ENCODE results near the gene HAUS7.

Gene HAUS7

DNA sequence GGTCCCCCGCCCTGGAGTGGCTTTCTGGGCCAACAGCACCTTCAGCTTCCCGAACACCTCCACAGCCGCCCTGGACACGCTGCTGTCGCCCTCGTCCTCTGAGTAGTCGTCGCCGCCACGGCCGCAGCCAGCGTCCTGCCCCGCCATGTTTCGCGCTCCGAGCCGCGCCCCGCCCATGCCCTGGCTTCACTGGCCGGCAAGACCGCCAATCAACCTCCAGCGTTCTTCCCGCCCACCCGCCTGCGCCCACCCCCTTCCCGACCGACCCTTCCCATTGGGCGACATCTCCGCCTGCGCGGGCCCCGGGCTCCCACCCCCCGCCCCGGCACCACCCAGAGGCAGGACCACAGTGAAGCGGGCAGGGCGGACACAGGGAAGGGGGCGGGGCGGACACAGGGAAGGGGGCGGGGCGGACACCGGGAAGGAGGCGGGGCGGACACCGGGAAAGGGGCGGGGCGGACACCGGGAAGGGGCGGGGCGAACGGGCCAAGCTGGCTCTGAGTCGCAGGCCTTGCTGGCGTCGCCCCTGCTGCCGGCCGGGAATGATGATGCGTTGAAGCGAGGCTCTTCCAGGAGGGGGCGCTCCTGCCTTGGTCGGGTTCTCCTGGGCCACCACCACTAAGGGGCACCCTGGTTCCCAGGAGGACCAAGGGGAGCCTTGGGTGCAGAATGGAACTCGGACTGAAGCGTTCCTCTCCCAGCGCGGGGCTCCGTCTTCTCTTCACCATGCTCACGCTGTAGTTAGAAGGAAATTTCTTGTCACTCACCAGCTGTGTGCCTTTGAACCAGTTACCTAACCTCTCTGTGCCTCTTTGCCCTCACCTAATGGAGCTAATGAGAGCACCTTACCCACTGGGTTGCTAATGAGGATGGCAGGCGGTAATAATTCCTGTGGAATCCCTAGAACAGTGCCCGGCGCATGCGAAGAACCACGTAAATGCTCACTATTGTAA lies at the start of gene HAUS7:
HAUS7 (minus strand) TSS at position 166 of the 953 bp plus-strand sequence; CDS start at position 147, 19 bp downstream.
- DNase-seq (ENCODE audit: low read depth in 2 of 2): peak; percentile 73 to 77

DNA sequence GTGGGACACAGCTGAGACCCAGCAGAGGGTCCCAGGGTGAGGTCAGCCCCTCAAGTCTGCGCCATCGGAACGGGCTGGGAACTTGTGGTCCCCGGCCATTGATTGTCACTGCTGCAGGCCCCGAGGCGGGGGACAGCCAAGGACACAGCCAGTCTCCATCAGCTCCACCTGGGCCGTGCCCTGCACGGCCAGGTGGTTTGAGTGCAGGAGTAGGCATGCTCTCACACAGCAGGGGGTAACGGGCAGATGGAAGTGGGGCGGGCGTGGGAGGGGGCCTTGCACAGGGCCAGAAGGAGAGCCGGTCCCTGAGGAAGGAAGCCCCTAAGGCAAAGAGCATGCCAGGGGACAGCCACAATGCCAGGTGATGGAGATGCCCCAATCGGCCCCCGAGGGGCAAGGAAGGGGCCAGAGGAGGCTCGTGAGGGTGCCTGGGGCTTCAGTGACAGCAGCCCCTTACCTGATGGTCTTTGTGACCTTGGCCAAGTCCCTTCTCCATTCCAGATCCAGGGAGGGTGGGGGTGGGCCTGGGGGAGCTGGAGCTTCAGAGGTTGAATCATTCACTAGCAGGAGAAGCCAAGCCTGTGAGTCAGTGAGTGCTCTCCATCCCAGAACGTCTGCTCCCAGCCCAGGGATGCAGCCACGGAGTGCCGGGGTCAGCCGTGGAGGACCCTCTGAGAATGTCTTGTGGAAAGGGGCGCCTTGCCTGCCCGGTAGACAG lies 49.4 kb upstream of the HAUS7 start:
- DNase-seq (ENCODE audit: low read depth in 2 of 2): no peak

DNA sequence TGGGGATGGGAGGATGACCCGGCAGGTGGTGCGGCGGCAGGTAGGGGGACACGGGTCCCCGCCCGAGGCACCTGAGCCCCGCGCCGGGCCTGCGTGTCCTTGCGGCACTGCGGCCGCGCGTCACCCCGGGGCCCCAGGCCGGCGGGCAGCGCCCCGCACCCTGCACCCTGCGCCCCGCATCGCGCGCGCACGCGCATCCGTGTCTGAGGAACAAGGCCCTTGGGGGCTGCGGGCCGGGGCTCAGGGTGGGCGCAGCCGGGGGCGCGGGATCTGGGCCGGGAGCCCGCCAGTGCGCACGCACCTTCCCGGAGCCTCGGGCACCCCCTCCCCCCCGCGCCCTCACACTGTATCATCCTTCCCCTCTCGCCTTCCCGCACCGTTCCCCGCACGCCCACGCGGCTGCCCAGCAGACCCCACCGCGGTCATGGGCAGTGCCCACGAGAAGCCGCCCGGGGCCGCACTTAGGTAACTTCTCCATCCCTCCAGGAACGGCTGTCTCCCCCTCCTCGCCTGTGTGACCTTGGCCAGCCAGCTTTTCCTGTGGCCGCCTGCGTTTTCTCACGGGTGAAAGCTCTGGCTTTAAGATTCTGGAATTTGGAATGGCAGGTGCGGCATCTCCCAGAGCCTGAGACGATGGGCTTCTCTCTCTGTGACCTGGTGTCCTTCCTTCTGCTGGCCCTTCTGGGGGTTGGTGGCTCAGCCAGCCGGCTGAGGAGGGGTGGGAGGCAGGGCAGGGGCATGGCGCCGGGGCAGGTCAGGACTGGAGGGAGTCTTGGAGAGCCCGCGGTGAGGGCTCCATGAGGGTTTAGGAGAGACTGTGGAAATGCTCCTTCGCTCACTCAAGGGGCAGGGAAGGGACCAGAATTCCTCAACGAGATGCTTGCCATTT lies 47.8 kb upstream of the HAUS7 start:
- DNase-seq (ENCODE audit: low read depth in 2 of 2): no peak

DNA sequence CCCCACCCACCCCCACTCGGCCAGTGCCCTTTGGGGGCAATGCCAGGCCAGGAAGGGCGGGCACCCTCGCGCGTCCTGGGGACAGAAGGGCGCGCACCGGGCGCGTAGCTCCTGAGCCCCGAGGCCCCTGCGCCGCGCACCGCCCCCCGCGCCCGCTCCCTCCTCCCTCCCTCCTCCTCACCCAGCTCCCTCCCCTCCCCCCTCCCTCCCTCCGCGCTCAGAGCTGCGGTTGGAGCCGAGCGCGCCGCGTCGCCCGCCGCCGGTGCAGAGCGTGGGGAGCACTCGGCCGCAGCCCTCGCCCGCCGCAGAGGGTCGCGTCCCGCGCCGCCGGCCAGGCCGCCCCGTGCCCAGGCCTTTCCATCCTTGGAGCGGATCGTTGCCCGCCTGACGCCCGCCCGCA lies 47.0 kb upstream of the HAUS7 start, which contains the start of gene ATP2B3:
ATP2B3 (plus strand) TSS at position 220 of the 400 bp plus-strand sequence. CDS start 18,606 bp downstream, outside the sequence.
- no peak for DNase-seq (ENCODE audit: low read depth in 2 of 2)

DNA sequence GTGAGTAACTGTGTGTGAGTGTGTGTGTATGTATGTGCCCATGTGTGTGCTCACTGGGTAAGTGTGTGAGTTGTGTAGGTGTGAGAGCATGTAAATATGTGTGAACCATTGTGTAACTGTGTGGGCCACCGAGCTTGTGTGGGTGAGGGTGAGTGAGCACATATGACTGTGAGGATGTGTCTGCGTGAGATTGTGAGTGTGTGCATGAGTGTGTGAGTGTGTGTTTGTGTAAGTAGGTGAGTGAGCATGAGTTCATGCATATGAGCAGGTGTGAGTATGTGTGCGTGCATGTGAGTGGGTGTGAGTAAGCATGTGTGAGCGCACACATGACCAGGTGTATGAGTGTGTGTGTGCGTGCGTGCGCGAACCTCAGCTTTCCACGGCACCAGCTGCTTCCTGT lies 45.7 kb upstream of the HAUS7 start:
- no peak for DNase-seq (ENCODE audit: low read depth in 2 of 2)

DNA sequence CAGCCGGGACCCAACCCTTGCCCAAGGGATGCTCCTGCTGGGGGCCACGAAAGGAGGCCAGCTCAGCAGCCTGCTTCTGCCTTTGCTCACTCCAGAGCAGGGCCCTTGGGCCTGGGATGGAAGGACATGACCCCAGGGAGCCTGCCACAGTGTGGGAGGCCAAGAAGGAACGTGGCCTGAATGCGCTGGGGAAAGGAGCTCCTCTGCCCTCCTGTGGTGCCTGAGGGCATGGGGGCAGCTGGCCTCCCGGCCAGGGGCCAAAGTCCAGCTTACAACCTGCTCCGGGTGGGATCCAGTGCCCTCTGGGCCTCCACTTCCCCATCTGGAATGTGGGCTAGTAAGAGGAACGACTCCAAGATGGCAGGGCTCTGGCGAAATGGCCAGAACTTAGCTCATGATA lies 45.1 kb upstream of the HAUS7 start:
- DNase-seq (ENCODE audit: low read depth in 2 of 2): no peak

DNA sequence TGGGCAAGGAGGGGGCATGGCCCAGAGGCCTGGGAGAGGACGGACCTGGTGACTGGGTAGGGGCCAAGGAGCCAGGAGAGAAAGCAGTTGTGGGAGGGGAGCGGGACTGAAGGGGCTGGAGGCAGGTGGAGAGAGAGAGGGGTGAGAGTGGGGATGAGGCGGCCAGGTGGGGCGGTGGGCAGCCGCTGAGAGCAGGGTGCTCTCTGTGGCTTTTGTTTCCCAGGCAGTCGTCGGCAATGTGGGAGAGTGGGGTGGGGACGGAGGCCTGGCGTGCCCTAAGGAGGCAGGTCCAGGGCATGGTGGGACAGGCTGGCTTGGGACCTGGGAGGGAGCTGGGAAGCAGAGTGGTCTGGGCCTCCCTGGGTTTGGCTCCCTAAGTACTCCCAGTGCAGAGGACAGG lies 43.9 kb upstream of the HAUS7 start:
- no peak for DNase-seq (ENCODE audit: low read depth in 2 of 2)

DNA sequence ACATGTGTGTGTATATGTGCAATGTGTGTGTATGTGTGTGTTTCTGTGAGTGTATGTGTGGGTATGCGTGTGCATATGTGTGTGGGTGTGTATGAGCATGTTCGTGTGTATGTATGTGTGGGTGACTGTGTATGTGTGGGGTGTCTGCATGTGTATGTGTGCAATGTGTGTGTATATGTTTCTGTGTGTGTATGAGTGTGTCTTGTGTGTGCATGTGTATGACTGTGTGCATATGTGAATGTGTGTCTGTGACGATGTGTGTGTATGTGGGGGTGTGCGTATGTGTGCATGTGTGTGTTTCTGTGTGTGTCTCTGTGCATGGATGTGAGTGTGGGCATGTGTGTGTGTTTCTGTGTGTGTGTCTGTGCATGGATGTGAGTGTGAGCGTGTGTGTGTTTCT lies 42.9 kb upstream of the HAUS7 start:
- DNase-seq (ENCODE audit: low read depth in 2 of 2): no peak

DNA sequence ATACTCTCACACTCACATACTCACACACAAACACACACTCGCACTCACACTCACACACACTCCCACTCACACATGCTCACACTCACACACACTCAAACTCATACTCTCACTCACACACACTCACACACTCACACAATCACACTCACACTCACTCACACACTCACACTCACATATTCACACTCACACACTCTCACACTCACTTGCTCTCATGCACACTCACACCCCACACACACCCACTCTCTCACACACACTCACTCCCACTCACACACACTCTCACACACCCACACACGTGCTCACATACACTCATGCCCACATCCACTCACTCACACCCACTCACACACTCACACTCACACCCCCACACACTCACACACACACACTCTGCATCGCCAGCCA lies 42.1 kb upstream of the HAUS7 start:
- DNase-seq (ENCODE audit: low read depth in 2 of 2): no peak

DNA sequence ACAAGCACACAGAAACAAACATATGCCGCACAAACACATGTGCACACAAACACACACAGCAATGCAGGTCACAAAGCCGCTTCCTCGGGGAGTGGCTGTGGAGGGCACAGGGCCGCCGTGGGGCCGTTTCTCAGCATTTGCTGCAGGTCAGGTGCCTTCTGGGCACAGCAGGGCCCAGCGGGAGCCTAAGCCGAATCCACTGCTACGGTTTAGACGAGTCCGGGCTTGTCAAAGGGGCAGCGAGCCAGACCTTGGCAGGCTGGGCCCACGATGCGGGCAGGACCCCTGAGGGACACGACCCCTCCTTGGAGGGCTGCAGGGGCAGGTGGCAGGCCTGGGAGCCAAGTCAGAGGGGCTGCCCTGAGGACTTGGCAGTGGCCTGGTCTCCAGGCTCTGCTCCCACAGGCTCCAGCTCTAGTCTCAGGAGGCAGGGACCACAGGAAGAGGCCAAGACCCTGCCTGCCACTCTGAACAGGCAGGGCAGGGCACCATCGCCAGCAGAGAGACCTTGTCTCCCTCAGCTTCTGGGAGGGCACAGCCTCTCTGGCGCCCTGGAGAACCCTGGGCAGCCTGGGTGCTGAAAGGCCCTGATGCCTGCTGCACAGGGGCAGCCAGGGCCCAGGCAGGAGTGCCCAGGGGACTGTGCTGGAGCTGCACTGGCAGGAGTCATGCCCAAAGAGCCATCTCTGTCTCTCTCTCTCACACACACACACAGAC lies 41.6 kb upstream of the HAUS7 start:
- DNase-seq (ENCODE audit: low read depth in 2 of 2): no peak

DNA sequence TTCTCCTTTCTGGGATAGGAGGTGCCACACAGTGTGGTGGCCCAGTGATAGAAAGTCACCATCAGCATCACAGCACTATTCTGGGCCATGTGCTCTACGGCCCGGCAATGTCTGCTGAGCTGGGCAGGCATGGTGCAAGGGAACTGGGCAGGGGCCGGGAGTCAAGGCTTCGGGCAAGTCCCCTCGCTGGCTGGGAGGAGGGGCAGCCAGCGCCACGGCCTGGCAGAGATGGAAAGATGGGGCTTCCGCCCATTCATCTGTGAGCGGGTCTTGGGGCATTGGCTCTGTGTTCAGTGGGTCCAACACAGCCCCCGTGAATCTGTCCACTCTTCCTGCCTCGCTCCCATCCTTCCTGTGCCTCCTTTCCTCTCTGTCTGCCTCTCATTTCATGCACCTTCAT lies 40.0 kb upstream of the HAUS7 start:
- DNase-seq (ENCODE audit: low read depth in 2 of 2): no peak

DNA sequence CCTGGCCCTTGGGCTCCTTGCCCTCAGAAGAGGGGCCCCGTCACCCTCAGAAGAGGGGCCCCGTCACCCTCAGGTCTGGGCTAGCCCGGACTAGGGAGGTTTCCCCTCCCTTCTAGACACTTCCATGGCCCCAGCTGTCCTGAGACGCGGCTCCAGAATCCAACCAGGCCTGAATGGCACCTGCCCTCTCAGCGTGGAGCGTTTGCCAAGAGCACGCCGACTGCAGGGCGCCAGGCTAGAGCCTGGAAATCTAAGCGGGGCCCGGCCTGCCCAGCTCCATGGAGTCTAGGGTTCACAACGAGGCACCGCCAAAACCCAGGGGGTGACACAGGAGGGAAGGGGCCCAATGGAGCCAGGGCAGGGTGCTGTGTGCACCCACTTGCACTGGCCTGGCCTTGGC lies 39.2 kb upstream of the HAUS7 start:
- DNase-seq (ENCODE audit: low read depth in 2 of 2): no peak

DNA sequence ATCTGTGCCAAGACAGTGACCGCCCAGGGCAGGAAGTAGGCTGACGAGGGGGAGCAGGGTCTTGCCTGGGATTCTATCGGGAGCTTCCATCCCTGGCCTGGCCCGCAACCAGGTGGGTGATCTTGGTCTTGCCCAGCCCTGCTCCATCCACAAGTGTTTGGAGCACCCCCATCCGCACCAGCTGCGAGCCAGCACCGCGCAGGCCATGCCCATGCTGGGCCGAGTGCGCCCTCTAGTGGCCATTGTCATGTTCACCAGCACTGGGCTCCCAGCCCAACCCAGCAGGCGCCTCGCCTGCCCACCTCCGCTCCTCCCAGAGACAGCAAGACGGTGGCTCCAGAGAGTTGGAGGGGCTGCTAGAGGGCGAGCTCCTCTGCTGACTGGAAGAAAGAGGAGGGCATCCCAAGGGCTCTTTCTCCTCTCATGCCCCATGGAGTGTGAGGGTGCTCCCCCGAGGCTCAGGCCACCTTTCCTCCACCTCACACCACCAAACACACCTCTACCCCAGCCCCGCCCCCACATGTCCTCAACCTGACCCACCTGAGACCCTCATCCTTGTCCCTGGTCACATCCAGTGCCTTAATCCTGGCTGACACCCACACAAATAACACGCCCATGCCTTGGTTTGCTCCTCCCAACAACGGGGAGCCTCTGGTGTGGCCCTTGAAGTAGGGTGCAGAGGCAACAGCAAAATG lies 37.3 kb upstream of the HAUS7 start:
- DNase-seq (ENCODE audit: low read depth in 2 of 2): peak; percentile 56 to 71

DNA sequence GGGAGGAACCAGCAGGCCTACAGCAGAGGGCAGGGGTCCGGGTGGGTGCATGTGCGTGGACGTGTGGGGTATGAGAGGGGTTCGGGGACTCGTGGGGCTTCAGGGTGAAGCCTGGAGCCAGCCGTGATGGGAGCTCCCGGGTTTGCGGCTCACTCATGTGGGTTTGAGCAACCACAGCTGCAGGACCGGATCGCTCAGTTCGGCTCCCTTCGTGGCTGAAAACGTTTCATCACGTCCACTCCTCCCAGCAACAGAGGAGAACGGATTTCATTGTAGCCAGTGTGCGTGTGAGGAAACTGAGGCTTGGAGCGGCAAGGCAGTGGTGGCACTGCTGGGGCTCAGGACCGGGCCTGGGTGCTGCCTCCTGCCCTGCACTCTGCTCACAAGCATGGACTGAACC lies 35.0 kb upstream of the HAUS7 start:
- DNase-seq (ENCODE audit: low read depth in 2 of 2): no peak

DNA sequence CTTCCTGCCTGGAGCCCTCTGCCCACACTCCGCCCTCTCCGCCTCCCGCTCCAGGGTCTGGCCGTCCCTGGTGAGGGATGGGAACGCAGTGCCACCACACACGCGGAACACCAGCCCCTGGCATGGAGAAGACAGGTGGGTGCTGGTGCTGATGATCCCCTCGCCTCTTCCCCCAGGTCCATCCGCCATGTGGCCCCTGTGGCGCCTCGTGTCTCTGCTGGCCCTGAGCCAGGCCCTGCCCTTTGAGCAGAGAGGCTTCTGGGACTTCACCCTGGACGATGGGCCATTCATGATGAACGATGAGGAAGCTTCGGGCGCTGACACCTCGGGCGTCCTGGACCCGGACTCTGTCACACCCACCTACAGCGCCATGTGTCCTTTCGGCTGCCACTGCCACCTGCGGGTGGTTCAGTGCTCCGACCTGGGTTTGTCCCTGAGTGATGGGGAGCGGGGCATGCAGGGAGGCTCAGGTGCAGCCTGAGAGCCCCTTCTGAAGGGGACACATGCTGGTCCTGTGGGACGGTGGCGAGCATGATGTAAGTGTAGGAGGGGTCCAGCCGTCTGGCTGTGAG lies 34.2 kb upstream of the HAUS7 start:
- no peak for DNase-seq (ENCODE audit: low read depth in 2 of 2)

DNA sequence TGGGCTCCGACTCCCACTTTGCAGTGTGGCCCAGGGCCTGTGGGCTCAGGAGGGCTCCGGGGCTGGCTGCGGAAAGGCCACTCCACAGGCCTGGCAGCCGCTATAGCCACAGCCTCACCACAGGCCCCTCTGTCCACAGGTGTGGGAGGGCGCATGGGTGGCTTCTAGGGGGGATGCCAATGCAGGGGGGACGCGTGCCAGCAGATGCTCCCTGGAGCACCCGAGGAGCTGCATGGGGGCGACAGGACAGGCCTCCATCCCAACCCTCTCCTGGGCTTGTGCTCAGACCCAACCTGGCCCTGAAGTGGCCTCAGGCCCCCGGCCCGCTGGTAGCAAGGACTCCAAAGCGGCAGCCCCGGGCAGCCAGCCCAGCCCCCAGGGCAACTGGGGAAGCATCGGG lies 32.4 kb upstream of the HAUS7 start:
- no peak for DNase-seq (ENCODE audit: low read depth in 2 of 2)

DNA sequence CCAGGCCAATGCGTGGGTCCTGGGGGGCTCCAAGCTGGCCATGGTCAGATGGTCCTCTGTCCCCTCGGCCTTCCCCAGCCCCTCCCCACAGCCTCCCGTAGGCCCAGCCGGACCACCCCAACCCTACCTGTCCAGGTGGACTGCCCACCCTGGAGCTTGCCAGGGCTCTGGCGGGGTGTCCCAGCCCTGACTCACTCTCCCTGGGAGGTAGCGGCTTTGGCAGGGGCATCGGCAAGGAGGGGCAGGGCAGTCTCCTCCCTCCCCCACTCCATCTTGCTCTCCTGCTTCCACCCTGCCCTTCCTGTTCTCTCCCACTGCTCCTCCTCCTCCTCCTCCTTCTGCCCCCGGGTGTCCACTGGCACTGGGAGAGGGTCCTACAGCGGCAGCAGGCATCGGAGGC lies 31.8 kb upstream of the HAUS7 start:
- no peak for DNase-seq (ENCODE audit: low read depth in 2 of 2)

DNA sequence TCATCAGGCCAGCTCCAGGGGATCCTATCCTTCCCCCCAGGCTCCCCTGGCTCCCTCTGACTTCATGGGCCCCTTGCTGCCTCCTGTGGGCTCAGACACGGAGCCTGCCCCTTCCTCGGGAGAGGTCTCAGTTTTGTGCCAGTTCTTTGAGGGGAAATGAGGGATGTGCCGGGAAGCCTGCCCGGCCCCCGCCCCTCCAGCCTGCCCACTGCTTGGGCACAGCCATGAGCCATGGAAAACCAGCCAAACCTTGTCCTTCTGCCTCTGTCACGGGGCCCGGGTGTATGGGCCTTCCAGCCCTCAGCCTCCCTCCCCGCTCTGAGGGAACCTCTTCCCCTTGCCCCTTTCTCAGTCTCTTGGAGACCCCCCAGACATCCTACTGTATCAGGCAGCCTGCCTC lies 31.2 kb upstream of the HAUS7 start:
- no peak for DNase-seq (ENCODE audit: low read depth in 2 of 2)

DNA sequence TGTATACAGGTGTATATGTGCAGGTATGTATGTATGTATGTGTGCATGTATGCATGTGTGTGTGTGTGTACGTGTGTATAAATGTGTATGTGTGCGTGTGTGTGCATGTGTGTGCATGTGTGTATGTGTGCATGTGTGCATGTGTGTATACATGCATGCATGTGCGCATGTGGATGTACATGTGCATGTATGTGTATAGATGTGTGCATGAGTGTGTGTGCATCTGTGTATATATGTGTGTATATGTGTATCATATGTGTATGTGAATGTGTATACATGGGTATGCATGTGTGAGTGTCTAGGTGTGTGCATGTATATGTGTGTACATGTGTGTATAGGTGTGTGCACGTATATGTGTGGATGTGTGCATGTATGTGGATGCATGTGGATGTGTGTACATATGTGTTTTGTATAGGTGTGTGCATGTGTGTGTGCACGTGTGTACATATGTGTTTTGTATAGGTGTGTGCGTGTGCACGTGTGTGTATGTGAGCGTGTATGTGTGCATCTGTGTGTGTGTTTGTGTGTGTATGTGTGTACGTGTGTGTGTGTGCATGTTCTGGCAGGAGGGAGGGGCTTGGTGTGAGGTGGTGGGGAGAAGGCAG lies 30.4 kb upstream of the HAUS7 start:
- DNase-seq (ENCODE audit: low read depth in 2 of 2): no peak

DNA sequence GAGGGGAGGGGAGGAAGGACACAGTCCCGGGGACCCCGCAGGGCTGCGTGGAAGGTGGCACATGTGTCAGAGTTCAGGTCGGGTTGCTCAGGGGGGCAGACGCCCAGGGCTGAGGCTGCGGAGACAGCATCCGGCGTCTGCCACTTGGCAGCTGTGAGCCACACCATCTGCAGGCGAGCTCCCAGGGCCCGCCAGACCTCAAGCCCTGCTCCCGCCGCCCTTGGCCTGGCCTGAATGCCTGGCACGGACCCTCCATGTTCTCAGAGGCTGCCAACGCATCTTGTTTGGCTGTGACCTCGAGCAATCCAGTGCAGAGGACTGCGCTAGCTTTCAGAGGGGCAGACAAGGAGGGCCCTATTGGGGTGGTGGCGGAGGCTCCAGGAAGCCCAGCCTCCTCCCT lies 29.5 kb upstream of the HAUS7 start:
- no peak for DNase-seq (ENCODE audit: low read depth in 2 of 2)
